ENCODE measurements around the gene RIPK1. TPM values are rescaled to one million over a fixed set of nuclear protein-coding genes. Genes with fewer than 3 reads are reported as not detected.
"Not testable (repeated sequence)": the region's sequence is repeated elsewhere in the genome, so short reads cannot be mapped to it uniquely, and the experiment has no call there.

Gene RIPK1
- total RNA-seq, 1 experiment from 2014 or later = 15.5 TPM

- peaks cover 15% of the 10 kb centered on the region for H3K36me3 Mint-ChIP-seq (ENCODE audit: insufficient read depth, unreplicated experiment)
- no peaks in the 10 kb centered on the region for H3K4me1 Mint-ChIP-seq (ENCODE audit: low read depth, unreplicated experiment)
- no peaks in the 10 kb centered on the region for H3K9me3 ChIP-seq
- no peak for TF ChIP-seq CTCF (IDR thresholded peaks at IDR 0.05; ENCODE audit: insufficient read depth in 1 of 2, low read depth in 1 of 2, low read length in 1 of 2, severe bottlenecking in 1 of 2, unreplicated experiment in 1 of 2)
- no peak overlapping the region for H3K27ac Mint-ChIP-seq (ENCODE audit: unreplicated experiment)
- no TSS peak for BruUV-seq (replicated peaks)
- no peak for DNase-seq
- H3K27me3 Mint-ChIP-seq (ENCODE audit: insufficient read depth, unreplicated experiment) = no peaks in the 10 kb centered on the region
- peaks cover 10% of the 10 kb centered on the region for H3K4me1 ChIP-seq
- H3K36me3 ChIP-seq (ENCODE audit: control insufficient read depth, insufficient read depth, low read length) = no peaks in the 10 kb centered on the region
- POLR2A ChIA-PET = interaction anchor here (0.6 kb wide), 1 partner anchor 18 kb away, joined by 3 read pairs; no protein-coding TSS in a partner anchor
- H3K4me3 Mint-ChIP-seq (ENCODE audit: unreplicated experiment) = no peak overlapping the region
- H3K9me3 Mint-ChIP-seq (ENCODE audit: unreplicated experiment) = no peaks in the 10 kb centered on the region
- intact Hi-C loops (cut with micrococcal nuclease; ENCODE audit: unreplicated experiment) = no loop called here
- no peak overlapping the region for H3K4me3 ChIP-seq (ENCODE audit: low read depth, low read length)
- CTCF ChIA-PET = no interaction called here
- H3K27me3 ChIP-seq (replicated peaks; ENCODE audit: control insufficient read depth, insufficient read depth, low read length) = no peaks in the 10 kb centered on the region
Measured at GRCh38 chr6:3026791-3027626, 41.3 kb upstream of the RIPK1 start.

GRCh38 chr6:3028156-3028555, 40.1 kb upstream of the RIPK1 start:
- H3K27ac Mint-ChIP-seq (ENCODE audit: unreplicated experiment); BruUV-seq (replicated peaks); H3K27me3 Mint-ChIP-seq (ENCODE audit: insufficient read depth, unreplicated experiment); H3K4me3 Mint-ChIP-seq (ENCODE audit: unreplicated experiment); H3K27me3 ChIP-seq (replicated peaks; ENCODE audit: control insufficient read depth, insufficient read depth, low read length); H3K4me1 Mint-ChIP-seq (ENCODE audit: low read depth, unreplicated experiment); H3K4me3 ChIP-seq (ENCODE audit: low read depth, low read length); intact Hi-C loops (cut with micrococcal nuclease; ENCODE audit: unreplicated experiment); H3K36me3 Mint-ChIP-seq (ENCODE audit: insufficient read depth, unreplicated experiment); POLR2A ChIA-PET; H3K9me3 ChIP-seq; H3K9me3 Mint-ChIP-seq (ENCODE audit: unreplicated experiment); H3K36me3 ChIP-seq (ENCODE audit: control insufficient read depth, insufficient read depth, low read length); DNase-seq; H3K4me1 ChIP-seq; CTCF ChIA-PET: not testable (repeated sequence)

- peak in 1 of 2 experiments; percentile 42 for TF ChIP-seq CTCF (IDR thresholded peaks at IDR 0.05; ENCODE audit: insufficient read depth in 1 of 2, low read depth in 1 of 2, low read length in 1 of 2, severe bottlenecking in 1 of 2, unreplicated experiment in 1 of 2)
- intact Hi-C loops (cut with micrococcal nuclease; ENCODE audit: unreplicated experiment) = loop anchor here (1.0 kb wide), 1 partner anchor 21 kb away; no protein-coding TSS in a partner anchor
- Mint-ChIP-seq H3K36me3 (ENCODE audit: insufficient read depth, unreplicated experiment) (no peaks in the 10 kb centered on the region), H3K27ac (ENCODE audit: unreplicated experiment) (no peak overlapping the region), H3K4me3 (ENCODE audit: unreplicated experiment) (no peak overlapping the region), H3K27me3 (ENCODE audit: insufficient read depth, unreplicated experiment) (no peaks in the 10 kb centered on the region), H3K9me3 (ENCODE audit: unreplicated experiment) (peaks cover 11% of the 10 kb centered on the region), H3K4me1 (ENCODE audit: low read depth, unreplicated experiment) (no peaks in the 10 kb centered on the region)
- no TSS peak for BruUV-seq (replicated peaks)
- Histone ChIP-seq H3K36me3 (ENCODE audit: control insufficient read depth, insufficient read depth, low read length) (no peaks in the 10 kb centered on the region), H3K9me3 (no peaks in the 10 kb centered on the region), H3K27me3 (replicated peaks; ENCODE audit: control insufficient read depth, insufficient read depth, low read length) (no peaks in the 10 kb centered on the region), H3K4me3 (ENCODE audit: low read depth, low read length) (no peak overlapping the region), H3K4me1 (no peaks in the 10 kb centered on the region)
- peak in 1 of 2 experiments; percentile 50 for DNase-seq
- POLR2A ChIA-PET = no interaction called here
- CTCF ChIA-PET = interaction anchor here (0.5 to 1.0 kb wide), 2 partner anchors 22 to 397 kb away, joined by 4 to 5 read pairs; no protein-coding TSS in a partner anchor
Measured at GRCh38 chr6:3031857-3032640, 36.2 kb upstream of the RIPK1 start.
